Measurements from ENCODE around the gene GRID2. TPM values are rescaled to one million over a fixed set of nuclear protein-coding genes. Genes with fewer than 3 reads are reported as not detected.

GRID2 gene
- total and polyA plus RNA-seq, 10 of the 15 experiments (the other 5 are each of a cell fraction or from before 2014, with no cell fraction given) = not detected

DNA sequence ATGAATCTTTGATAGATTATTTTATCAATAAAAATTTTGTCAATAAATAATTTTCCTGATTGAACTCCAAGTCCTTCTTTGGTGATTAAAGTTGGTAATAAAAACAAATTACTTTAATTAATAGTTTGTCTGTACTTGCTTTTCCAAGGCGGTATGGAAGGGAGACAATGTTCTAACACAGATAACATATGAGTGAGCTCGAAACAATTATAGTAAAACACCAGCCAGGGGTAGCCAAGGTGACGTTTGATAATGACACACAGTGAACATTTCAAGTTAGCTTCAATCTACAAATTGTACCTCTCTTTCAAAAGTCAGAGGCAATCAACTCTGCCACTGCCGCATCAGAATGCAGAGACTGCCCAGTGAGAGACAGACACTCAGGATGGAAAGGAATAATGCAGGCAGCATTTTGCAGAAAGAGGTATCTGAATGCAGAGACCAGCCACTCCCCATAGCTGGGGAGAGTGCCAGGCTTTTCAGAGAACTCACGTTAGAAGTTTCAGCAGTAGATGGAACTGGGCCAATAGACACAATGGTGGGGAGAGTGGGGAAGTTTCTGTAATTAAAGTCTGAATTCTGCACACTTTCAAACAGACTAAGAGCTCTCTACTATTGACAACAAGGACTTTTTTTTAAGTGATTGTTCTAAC is 1506.7 kb downstream of the GRID2 start:
- TF ChIP-seq IKZF2 (IDR thresholded peaks at IDR 0.05) = no peak
- DNase-seq (ENCODE audit: low read depth, low spot score) (no peak), FAIRE-seq (no peak), ATAC-seq (no peak)
- Histone ChIP-seq H3K27ac (ENCODE audit: control insufficient read depth, insufficient read depth) (no peak overlapping the region), H3K9me3 (replicated peaks; ENCODE audit: control insufficient read depth, insufficient read depth, low read length) (no peaks in the 10 kb centered on the region), H3K4me2 (ENCODE audit: control insufficient read depth, insufficient read depth) (no peak overlapping the region), H3K27me3 (replicated peaks in 1 of 2; ENCODE audit: control insufficient read depth in 2 of 2, insufficient read depth in 2 of 2, low read length in 1 of 2) (no peaks in the 10 kb centered on the region), H3K9ac (ENCODE audit: control insufficient read depth, insufficient read depth, low read length) (no peak overlapping the region), H4K20me1 (ENCODE audit: control insufficient read depth, insufficient read depth) (no peaks in the 10 kb centered on the region), H3K36me3 (ENCODE audit: control insufficient read depth in 2 of 2, insufficient read depth in 2 of 2, low read length in 1 of 2) (no peaks in the 10 kb centered on the region), H3K4me1 (ENCODE audit: control insufficient read depth, insufficient read depth, low read length) (no peaks in the 10 kb centered on the region), H3K4me3 (no peak overlapping the region), H3K79me2 (ENCODE audit: control insufficient read depth, insufficient read depth, low read length) (no peaks in the 10 kb centered on the region), H2AFZ (ENCODE audit: control insufficient read depth, low read depth, low read length) (no peak overlapping the region)
- in situ Hi-C loops (cut with MboI) = no loop called here
- no TSS peak for BruUV-seq (replicated peaks)
- ChIA-PET POLR2A (interaction anchor here (0.6 kb wide), 1 partner anchor 193 kb away, joined by 3 read pairs; no protein-coding TSS in a partner anchor), SMC1A (ENCODE audit: uncharacterized antibody, unreplicated experiment) (interaction anchor here (1.1 kb wide), 2 partner anchors 13 to 33 kb away, joined by 3 to 4 read pairs; no protein-coding TSS in a partner anchor), CTCF (no interaction called here), RAD21 (ENCODE audit: unreplicated experiment) (no interaction called here)
- intact Hi-C loops (cut with micrococcal nuclease; ENCODE audit: unreplicated experiment) = no loop called here
- 21% methylated on average over 5 of the region's 5 CpGs for WGBS (ENCODE audit: insufficient coverage, insufficient replicate concordance, low lambda C conversion rate, missing lambda C conversion rate)

DNA sequence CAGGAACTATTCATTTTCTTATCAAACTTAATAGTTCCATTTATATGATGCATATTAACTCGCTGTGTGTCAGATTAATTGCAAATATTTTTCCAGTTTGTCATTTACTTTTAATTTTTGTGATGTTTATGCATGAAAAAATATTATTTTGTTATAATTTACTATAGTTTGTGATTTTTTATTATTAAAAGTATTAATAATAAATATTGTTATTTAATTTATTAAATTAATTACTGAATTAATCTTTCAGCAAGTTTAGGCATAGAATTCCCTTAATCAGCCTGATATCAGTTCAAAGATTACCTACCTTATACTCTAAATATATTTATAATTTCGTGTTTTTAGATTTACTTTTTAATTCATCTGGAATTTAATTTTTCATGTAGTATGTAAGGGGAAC is 1509.3 kb downstream of the GRID2 start:
- H3K79me2 ChIP-seq (ENCODE audit: control insufficient read depth, insufficient read depth, low read length) = no peaks in the 10 kb centered on the region
- TF ChIP-seq TCF7 (IDR thresholded peaks at IDR 0.05; ENCODE audit: borderline replicate concordance) (no peak), KAT2A (conservative IDR thresholded peaks at IDR 0.05; ENCODE audit: control insufficient read depth, low read depth, low read length) (no peak), MYB (IDR thresholded peaks at IDR 0.05; ENCODE audit: borderline replicate concordance, low read depth, low read length) (no peak), NKRF (conservative IDR thresholded peaks at IDR 0.05) (no peak), REST (IDR thresholded peaks at IDR 0.05; ENCODE audit: low read depth, low read length) (no peak), BHLHE40 (IDR thresholded peaks at IDR 0.05; ENCODE audit: borderline replicate concordance in 1 of 2, low read depth in 2 of 2, low read length in 1 of 2) (no peak), NFYA (IDR thresholded peaks at IDR 0.05; ENCODE audit: borderline replicate concordance, low read depth, low read length) (no peak), ZNF622 (IDR thresholded peaks at IDR 0.05) (no peak), SMAD1 (IDR thresholded peaks at IDR 0.05; ENCODE audit: low read depth, partially characterized antibody) (no peak), IKZF1 (conservative IDR thresholded peaks at IDR 0.05) (no peak)

More for the DNA sequence above, 1509.3 kb downstream of the GRID2 start:
- WGBS (ENCODE audit: insufficient coverage, insufficient replicate concordance, low lambda C conversion rate, missing lambda C conversion rate) = 2% methylated on average over 2 of the region's 2 CpGs
- Histone ChIP-seq H3K4me3 (no peak overlapping the region), H3K36me3 (ENCODE audit: control insufficient read depth in 2 of 2, insufficient read depth in 2 of 2, low read length in 1 of 2) (no peaks in the 10 kb centered on the region), H4K20me1 (ENCODE audit: control insufficient read depth, insufficient read depth) (no peaks in the 10 kb centered on the region), H3K4me2 (ENCODE audit: control insufficient read depth, insufficient read depth) (no peak overlapping the region), H3K9ac (ENCODE audit: control insufficient read depth, insufficient read depth, low read length) (no peak overlapping the region), H3K4me1 (ENCODE audit: control insufficient read depth, insufficient read depth, low read length) (no peaks in the 10 kb centered on the region), H2AFZ (ENCODE audit: control insufficient read depth, low read depth, low read length) (no peak overlapping the region), H3K27me3 (replicated peaks in 1 of 2; ENCODE audit: control insufficient read depth in 2 of 2, insufficient read depth in 2 of 2, low read length in 1 of 2) (no peaks in the 10 kb centered on the region), H3K27ac (ENCODE audit: control insufficient read depth, insufficient read depth) (no peak overlapping the region), H3K9me3 (replicated peaks; ENCODE audit: control insufficient read depth, insufficient read depth, low read length) (no peaks in the 10 kb centered on the region)
- ATAC-seq = no peak
- ChIA-PET SMC1A (ENCODE audit: uncharacterized antibody, unreplicated experiment) (no interaction called here), CTCF (no interaction called here), RAD21 (ENCODE audit: unreplicated experiment) (no interaction called here), POLR2A (no interaction called here)
- no TSS peak for BruUV-seq (replicated peaks)
- intact Hi-C loops (cut with micrococcal nuclease; ENCODE audit: unreplicated experiment) = no loop called here
- in situ Hi-C loops (cut with MboI) = no loop called here
- no peak for DNase-seq (ENCODE audit: low read depth, low spot score)
- no peak for FAIRE-seq

Measured in GM12878 (cell line).